GM21737 (cell line): ENCODE measurements around the gene PAFAH2.
"Not testable (repeated sequence)": the region's sequence is repeated elsewhere in the genome, so short reads cannot be mapped to it uniquely, and the experiment has no call there.

Experiments
- ATAC-seq: cut with Tn5 transposase; IDR thresholded peaks from one replicate; pipeline ENCODE4 v1.9.1; 2021; ENCODE audit warnings: mild to moderate bottlenecking, moderate library complexity; ENCODE audit not compliant: unreplicated experiment

PAFAH2 gene

DNA sequence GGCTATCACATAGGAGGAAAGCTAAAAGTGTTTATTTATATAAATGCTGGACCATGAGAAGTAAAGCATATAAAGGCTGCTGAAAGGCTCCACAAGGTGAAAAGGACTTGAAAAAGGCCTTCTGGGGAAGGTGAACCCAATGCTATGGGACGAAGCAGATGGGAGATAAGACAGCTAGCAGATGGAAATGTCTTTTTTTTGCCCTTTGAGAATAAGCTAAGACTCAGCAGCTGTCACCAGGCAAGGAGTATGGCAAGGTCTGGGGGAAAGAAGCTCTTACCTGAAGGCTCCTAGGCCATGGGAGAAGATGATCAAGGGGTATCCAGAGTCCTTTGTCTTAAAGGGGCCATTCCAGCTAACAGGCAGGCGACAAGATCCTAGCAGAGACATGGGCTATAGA, 9.9 kb downstream of the PAFAH2 start:
- no peak for ATAC-seq

- not testable (repeated sequence) for ATAC-seq
Measured at GRCh38 chr1:25986773-25987172, 11.1 kb downstream of the PAFAH2 start.

DNA sequence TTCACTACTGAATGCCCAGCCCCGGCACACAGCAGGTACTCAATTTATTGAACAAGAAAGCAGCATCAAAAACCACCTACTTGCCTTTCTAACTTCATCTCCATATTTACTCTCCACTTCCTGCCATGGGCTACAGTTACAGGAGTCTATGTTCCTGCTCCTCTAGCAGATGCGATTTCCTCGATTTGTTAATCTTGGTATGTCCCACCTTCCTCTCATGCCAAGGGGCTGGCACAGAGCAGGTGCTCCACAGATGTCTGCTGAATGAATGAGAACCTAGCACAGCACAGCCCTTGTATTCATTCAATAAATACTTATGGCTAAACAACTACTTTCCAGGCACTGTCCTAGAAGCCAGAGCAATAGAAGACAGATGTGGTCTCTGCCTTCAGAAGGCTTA, 12.2 kb downstream of the PAFAH2 start:
- no peak for ATAC-seq

GRCh38 chr1:25985171-25985570, 12.7 kb downstream of the PAFAH2 start:
- no peak for ATAC-seq

DNA sequence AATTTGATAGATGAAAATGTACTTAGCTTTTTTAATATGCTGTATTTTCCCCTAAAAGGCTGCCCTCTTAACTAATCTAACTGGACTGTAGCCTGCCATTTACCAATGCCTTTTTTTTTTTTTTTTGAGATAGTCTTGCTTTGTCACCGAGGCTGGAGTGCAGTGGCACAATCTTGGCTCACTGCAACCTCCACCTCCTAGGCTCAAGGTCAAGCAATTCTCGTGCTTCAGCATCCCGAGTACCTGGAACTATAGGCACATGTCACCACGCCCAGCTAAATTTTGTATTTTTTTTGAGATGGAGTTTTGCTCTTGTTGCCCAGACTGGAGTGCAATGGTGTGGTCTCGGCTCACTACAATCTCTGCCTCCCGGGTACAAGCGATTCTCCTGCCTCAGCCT, 18.7 kb downstream of the PAFAH2 start:
- ATAC-seq: no peak

DNA sequence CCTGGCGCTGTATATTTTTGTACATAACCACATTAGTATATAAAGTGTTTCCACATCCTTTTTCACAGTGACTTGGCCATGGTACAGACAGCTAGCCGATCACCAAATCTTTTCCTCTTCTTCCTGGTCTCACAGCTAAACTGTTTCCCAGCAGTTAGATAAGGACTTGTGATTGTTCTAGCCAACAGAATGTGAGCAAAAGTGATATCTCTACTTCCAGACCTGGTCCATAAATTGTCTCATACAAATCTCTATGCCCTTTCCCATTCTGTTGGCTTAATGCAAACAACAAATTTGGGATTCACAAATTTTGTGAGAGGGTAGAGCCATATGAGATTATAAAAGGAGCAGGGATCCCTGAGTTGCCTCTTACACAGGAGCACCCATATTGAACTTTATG, 19.5 kb downstream of the PAFAH2 start:
- no peak for ATAC-seq

GRCh38 chr1:25977801-25978200, 20.1 kb downstream of the PAFAH2 start:
- no peak for ATAC-seq

GRCh38 chr1:25973610-25974321, 24.1 kb downstream of the PAFAH2 start:
- ATAC-seq: no peak

DNA sequence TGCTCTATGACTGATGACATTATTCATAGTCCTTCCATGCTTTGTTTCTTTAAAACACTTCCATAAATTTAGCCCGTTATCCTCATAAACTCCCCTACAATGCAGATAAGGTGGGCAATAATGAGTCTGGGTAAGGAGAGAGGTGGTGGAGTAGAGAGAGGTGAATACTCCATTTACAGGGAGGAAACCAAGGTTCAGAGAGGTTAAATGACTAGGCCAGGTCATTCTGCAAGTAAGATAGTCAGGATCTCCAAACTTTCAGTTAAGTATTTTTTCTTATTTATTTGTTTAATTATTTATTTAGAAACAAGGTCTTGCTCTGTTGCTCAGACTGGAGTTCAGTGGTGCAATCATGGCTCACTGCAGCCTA, 26.1 kb downstream of the PAFAH2 start:
- ATAC-seq: no peak

DNA sequence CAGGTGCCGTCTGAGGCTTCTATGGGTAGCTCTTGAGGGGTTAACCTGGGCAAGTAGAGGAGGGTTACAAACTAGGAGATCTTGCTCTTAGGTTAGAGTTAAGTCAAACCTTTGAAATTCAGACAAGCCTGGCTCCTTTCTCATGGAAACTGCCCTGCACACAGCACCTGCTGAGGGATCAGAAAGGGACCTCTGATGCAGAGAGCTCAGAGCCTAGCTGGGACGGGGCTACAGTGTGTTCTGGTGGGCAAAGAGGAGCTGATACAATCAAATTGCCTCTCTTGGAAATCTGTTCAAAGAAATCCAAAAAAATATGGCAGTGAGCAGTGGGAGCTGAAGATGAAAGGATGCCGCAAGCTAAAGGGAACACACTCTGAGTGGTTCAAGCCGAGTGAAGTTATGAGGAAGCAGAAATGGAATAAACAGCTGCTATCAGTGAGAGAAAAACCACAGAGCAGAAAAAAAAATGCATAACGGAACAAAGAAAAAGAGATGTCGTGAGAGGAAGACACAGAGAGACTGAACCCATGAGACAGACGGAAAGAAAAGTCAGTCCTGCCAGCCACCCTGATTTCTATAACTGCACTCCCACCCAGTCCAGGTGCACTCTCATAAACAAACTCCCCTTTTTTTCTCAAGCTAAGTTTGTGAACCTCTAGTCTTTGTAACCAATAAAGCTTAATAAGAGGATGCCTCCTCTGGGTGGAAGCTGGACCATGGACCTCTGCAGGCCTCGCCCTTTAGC, 26.6 kb downstream of the PAFAH2 start:
- ATAC-seq: no peak

DNA sequence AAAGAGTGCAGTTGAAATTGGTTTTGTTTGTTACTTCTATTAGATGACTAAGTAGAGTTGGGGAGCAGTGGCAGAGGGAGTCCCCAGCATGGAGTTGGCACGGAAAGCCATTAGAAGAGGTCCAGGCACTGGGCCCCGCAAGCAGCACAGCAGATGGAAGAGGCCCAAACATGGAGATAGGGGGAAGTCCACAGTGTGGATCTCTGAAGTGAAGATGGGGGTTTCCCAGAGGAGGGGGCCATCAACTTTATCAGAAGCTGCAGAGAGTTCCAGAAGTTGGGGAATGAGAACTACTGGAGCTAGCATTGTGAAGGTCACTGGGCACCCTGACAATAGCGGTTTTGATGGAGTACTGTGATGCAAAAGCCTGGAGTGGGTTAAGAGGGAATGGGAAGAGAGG, 30.6 kb downstream of the PAFAH2 start:
- ATAC-seq: no peak

DNA sequence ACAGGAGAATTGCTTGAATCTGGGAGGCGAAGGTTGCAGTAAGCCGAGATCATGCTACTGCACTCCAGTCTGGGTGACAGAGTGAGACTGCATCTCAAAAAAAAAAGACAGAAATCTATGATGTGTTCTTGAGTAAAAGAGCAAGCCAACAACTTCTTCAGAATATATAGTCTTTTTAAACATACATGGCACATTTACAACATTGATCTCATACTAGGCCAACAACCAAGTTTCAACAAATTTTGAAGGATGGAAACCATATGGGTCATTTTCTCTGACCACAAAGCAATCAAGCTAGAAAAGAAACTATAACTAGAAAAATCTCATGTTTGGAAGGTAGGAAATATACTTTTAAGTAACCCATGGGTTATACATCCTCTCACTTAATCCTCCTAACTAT, 38.3 kb downstream of the PAFAH2 start:
- ATAC-seq: no peak

DNA sequence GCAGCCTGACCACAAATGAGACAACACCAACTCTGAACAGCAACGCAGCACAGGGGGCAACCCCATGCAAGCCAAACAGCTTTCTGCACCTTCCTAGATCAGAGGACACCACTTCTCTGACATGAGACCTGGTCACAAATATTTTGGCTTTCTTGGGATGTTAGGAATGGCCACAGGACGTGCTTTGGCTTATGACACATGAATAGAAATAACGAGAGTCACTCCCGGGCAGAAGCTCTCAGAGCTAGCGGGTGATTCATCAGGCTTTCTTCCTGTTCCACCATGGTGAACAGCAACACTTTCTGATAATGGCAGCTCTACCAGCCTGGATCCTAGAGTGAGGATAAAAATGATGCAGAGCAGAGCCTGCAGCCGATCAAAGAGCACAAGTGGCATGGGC, 39.4 kb downstream of the PAFAH2 start:
- ATAC-seq: no peak

- no peak for ATAC-seq
Measured at GRCh38 chr1:25955553-25955952, 42.3 kb downstream of the PAFAH2 start.

GRCh38 chr1:25954282-25954938, 43.5 kb downstream of the PAFAH2 start:
- no peak for ATAC-seq

- ATAC-seq: no peak
Measured at GRCh38 chr1:25952841-25953401, 44.9 kb downstream of the PAFAH2 start.

DNA sequence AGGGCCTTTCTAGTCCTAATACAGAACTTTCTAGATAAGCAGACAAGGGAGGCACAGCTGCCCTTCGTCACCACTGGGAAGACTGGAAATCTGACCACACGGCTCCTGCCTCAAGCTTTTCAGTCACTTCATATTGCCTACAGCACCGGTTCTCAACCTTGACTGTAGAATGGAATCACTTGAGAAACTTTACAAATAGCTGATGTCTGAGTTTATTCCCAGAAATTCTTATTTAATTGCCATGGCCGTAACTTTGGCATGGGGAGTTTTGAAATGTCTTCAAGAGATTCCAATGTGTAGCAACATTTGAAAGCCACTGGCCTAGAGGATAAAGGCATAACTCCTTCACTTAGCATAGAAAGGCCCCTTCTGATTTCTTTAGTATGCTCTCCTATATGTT, 49.2 kb downstream of the PAFAH2 start:
- no peak for ATAC-seq

DNA sequence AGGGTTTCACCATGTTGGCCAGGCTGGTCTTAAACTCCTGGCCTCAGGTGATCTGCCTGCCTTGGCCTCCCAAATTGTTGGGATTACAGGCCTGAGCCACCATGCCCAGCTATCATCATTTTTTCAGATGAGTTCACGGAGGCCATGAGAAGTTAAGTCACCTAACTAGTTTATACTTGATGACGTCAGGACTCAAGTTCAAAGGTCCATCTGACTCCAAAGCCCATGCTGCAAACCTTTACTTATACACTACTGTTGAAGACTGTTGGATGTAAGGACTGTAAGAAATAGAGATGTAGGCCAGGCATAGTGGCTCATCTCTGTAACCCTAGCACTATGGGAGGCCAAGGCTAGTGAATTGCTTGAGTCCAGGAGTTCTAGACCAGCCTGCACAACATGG, 50.8 kb downstream of the PAFAH2 start:
- no peak for ATAC-seq

DNA sequence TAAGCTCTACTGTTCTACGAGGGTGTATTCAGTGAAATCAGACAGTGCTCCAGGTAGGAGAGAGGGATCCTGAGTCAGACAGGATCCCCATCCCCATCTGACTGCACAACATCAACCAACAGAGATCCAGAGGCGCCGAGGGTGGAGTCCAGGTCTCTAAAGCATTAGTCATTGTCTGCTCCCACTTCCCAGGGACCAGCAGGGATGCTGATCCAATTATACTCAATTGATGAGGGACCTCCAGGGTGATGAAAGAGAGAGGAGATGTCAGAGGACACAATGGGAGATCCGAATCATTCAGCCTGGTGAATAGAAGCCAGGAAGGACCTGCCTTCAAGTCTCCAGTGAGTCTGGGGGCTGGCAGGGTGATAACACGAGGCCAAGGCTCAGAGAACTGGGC, 52.1 kb downstream of the PAFAH2 start:
- ATAC-seq: no peak

GRCh38 chr1:25944986-25945385, 52.9 kb downstream of the PAFAH2 start:
- no peak for ATAC-seq

- ATAC-seq: not testable (repeated sequence)
Measured at GRCh38 chr1:25943511-25943910, 54.4 kb downstream of the PAFAH2 start.

DNA sequence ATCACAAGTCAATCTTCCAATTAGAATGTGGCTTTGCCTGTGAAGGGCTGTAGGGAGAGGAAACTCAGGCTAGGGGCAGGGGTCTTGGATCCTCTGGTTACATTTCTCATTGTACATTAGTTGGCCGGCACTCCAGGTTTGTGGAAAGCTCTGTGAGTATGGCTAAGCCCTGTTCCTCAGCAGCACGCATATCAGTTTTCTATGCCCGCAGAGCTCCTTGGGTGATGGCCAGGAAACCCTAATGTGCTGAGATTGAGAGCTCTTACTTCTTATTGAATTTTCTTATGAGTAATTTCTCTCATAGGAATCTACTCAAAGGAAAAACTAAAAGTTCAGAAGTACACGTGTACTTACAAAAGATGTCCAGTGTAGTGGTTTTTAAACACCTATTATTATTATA, 60.9 kb downstream of the PAFAH2 start:
- ATAC-seq: no peak
